ENCODE measurements around the gene CD6. TPM values are rescaled to one million over a fixed set of nuclear protein-coding genes. Genes with fewer than 3 reads are reported as not detected.

CD6 gene
- total RNA-seq = not detected in 2 replicates

GRCh38 chr11:60971520-60971919 lies at the start of gene CD6:
TSS of gene CD6 (plus strand) at chr11:60971680. CDS start at chr11:60971866, 186 bp downstream.

GRCh38 chr11:60924110-60924905 lies 47.2 kb upstream of the CD6 start, which contains the start of gene TMEM132A:
TSS of gene TMEM132A (plus strand) at chr11:60924460. CDS start at chr11:60924634, 174 bp downstream.

GRCh38 chr11:60951904-60952741 lies 19.4 kb upstream of the CD6 start, which contains the start of gene SLC15A3:
TSS of gene SLC15A3 (minus strand) at chr11:60952176. CDS start at chr11:60951551, 625 bp downstream.

Small RNA genes lying within 50 kb of the gene (small RNA-seq; reads per million reads assigned to genes)
- 0.20 reads per million for gene RNU6-933P (ENCODE audit: low replicate concordance)

Other genes with a start within 250 kb of the CD6 start
- gene MS4A18, start 247.0 kb upstream of the CD6 start, total RNA-seq = not detected in 2 replicates
- not detected in 2 replicates for gene MS4A15, start 214.8 kb upstream of the CD6 start, total RNA-seq
- not detected in 2 replicates for gene MS4A10, start 186.3 kb upstream of the CD6 start, total RNA-seq
- 14.2 and 37.5 TPM in 2 replicates for gene CCDC86, start 129.6 kb upstream of the CD6 start, total RNA-seq
- under 0.01 TPM in 2 replicates for gene PTGDR2, start 115.7 kb upstream of the CD6 start, total RNA-seq
- 0.14 TPM in 1 of 2 replicates, not detected in the other for gene ZP1, start 104.1 kb upstream of the CD6 start, total RNA-seq
- 60.4 and 108 TPM in 2 replicates for gene PRPF19, start 65.1 kb upstream of the CD6 start, total RNA-seq
- 18.8 and 37.8 TPM in 2 replicates for gene TMEM109, start 57.5 kb upstream of the CD6 start, total RNA-seq
- gene TMEM132A, start 47.2 kb upstream of the CD6 start, total RNA-seq = 113 and 158 TPM in 2 replicates
- 13.2 and 18.4 TPM in 2 replicates for gene SLC15A3, start 19.5 kb upstream of the CD6 start, total RNA-seq
- not detected in 2 replicates for gene CD5, start 130.8 kb downstream of the CD6 start, total RNA-seq
- 19.5 and 23.2 TPM in 2 replicates for gene VPS37C, start 189.7 kb downstream of the CD6 start, total RNA-seq
- 1.1 TPM in 1 of 2 replicates, not detected in the other for gene PGA3, start 231.8 kb downstream of the CD6 start, total RNA-seq